Kidney (tissue), 14 donors: ENCODE results near the gene FURIN. TPM values are rescaled to one million over a fixed set of nuclear protein-coding genes. Genes with fewer than 3 reads are reported as not detected.

Experiments
- DNase-seq, 5 donors: peaks; one replicate each; pipeline ENCODE4 v3.0.0-alpha.2; 2013 to 2020
- FAIRE-seq: peaks from 2 replicates; lab custom pipeline; 2012; peaks lifted over from hg19 to GRCh38; lab: Jason Lieb, UNC
- H3K27ac ChIP-seq, 2 donors: one replicate each; pipeline ENCODE4 v1.7.0; 2013; ENCODE audit warnings: low read depth in 2 of 2, low read length in 2 of 2, inconsistent platforms in 1 of 2
- H3K27me3 ChIP-seq: one replicate; pipeline ENCODE4 v1.7.1; 2013; ENCODE audit warnings: low read length, inconsistent platforms; ENCODE audit not compliant: control insufficient read depth, insufficient read depth
- H3K36me3 ChIP-seq, 3 donors: one replicate each; pipeline versions ENCODE4 v1.7.0 to v1.7.1; 2013; ENCODE audit warnings: low read length in 3 of 3, control low read depth in 1 of 3, inconsistent platforms in 1 of 3; ENCODE audit not compliant: insufficient read depth in 3 of 3, control insufficient read depth in 2 of 3
- H3K4me1 ChIP-seq, 3 donors: one replicate each; pipeline versions ENCODE4 v1.7.0 to v1.7.1; 2013; ENCODE audit warnings: low read length in 3 of 3, inconsistent platforms in 1 of 3, low read depth in 1 of 3; ENCODE audit not compliant: control insufficient read depth in 2 of 3, insufficient read depth in 2 of 3
- H3K4me3 ChIP-seq, 3 donors: one replicate each; pipeline versions ENCODE4 v1.7.0 to v1.8.1; 2013; ENCODE audit warnings: low read length in 3 of 3, control low read depth in 1 of 3, inconsistent platforms in 1 of 3
- H3K9ac ChIP-seq, 3 donors: one replicate each; pipeline versions ENCODE4 v1.7.0 to v1.7.1; 2013; ENCODE audit warnings: low read length in 3 of 3, control low read depth in 1 of 3, inconsistent platforms in 1 of 3
- H3K9me3 ChIP-seq, 3 donors: one replicate each; pipeline versions ENCODE4 v1.7.0 to v1.7.1; 2013; ENCODE audit warnings: low read length in 3 of 3, control low read depth in 1 of 3, inconsistent platforms in 1 of 3; ENCODE audit not compliant: control insufficient read depth in 2 of 3, insufficient read depth in 1 of 3
- CTCF ChIP-seq: IDR thresholded peaks from 3 replicates; pipeline ENCODE4 v1.5.1; 2012; ENCODE audit warnings: mild to moderate bottlenecking, moderate library complexity, borderline replicate concordance; ENCODE audit not compliant: insufficient read depth; ENCODE audit errors: extremely low read depth
- intact Hi-C: fragments of 100-400 bp; cut with DNase I; formaldehyde crosslinking; loops from one replicate; pipeline ENCODE4 v1.11.1; 2022
- polyA plus RNA-seq: library from polyadenylated mRNA; stranded (reverse); fragments of 350-450 nt; fragmentation: Illumina TruSeq; extraction: RNeasy Lipid Tissue Mini Kit (QIAGEN cat#74804); gene quantifications from one replicate; pipeline ENCODE4 v1.2.3, GENCODE V29; 2014; ENCODE audit warnings: low read depth, low replicate concordance; ENCODE audit not compliant: insufficient read depth
- total RNA-seq: library from RNA; stranded (reverse); fragmentation: NEBNext Ultra II Directional; extraction: Animal tissue kit (Norgen Biotek cat#: 25700); gene quantifications from one replicate; pipeline ENCODE4 v1.2.1, GENCODE V29; 2021
- donor health status: control.
- donor health status: control.
- donor health status: control.
- donor health status: control.
- donor health status: control.
- donor health status: DM: yes; HTN: yes; CAD: no.
- donor health status: Normal renal cell carcinoma (clear cell type).

Gene FURIN
- total and polyA plus RNA-seq, 2 donors from 2014 or later, result 36.4 to 75.9 TPM

- intact Hi-C loops, result no loop called here
- H3K27me3 ChIP-seq, result no peaks in the 10 kb centered on the region
- no peaks in the 10 kb centered on the region for H3K9me3 ChIP-seq
- H3K9ac ChIP-seq, result no peak overlapping the region
- H3K36me3 ChIP-seq, result no peaks in the 10 kb centered on the region
- no peak overlapping the region for H3K27ac ChIP-seq
- FAIRE-seq (no peak), DNase-seq (no peak)
- H3K4me1 ChIP-seq, result no peaks in the 10 kb centered on the region
- no peak overlapping the region for H3K4me3 ChIP-seq
- no peak for TF ChIP-seq CTCF
Observed at GRCh38 chr15:90862487-90862886, 5.9 kb upstream of the FURIN start.

- H3K27me3 ChIP-seq, result no peaks in the 10 kb centered on the region
- intact Hi-C loops, result no loop called here
- no peaks in the 10 kb centered on the region for H3K9me3 ChIP-seq
- FAIRE-seq (no peak), DNase-seq (no peak)
- H3K4me1 ChIP-seq, result no peaks in the 10 kb centered on the region
- no peak for TF ChIP-seq CTCF
- no peaks in the 10 kb centered on the region for H3K36me3 ChIP-seq
- H3K4me3 ChIP-seq, result no peak overlapping the region
- H3K27ac ChIP-seq, result no peak overlapping the region
- H3K9ac ChIP-seq, result no peak overlapping the region
Observed at GRCh38 chr15:90862964-90863778, 5.2 kb upstream of the FURIN start.

GRCh38 chr15:90863987-90864386 is 4.4 kb upstream of the FURIN start:
- Histone ChIP-seq H3K4me1 (peaks cover 0 to 1% (median 0%) of the 10 kb centered on the region in 3 donors), H3K27ac (no peak overlapping the region), H3K4me3 (no peak overlapping the region), H3K36me3 (no peaks in the 10 kb centered on the region), H3K9ac (no peak overlapping the region), H3K27me3 (no peaks in the 10 kb centered on the region), H3K9me3 (no peaks in the 10 kb centered on the region)
- intact Hi-C loops, result no loop called here
- FAIRE-seq (no peak), DNase-seq (no peak)
- TF ChIP-seq CTCF, result no peak
